IPS DF 19.7 (cell line): ENCODE measurements around the gene DCAF7.

Experiments used
- DNase-seq: peaks from one replicate; pipeline ENCODE4 v3.0.0-alpha.2; 2013; ENCODE audit warnings: low read depth, low spot score

Gene DCAF7

GRCh38 chr17:63544467-63545301, 5.6 kb upstream of the DCAF7 start:
- no peak for DNase-seq

GRCh38 chr17:63546308-63547082, 3.8 kb upstream of the DCAF7 start:
- no peak for DNase-seq

DNA sequence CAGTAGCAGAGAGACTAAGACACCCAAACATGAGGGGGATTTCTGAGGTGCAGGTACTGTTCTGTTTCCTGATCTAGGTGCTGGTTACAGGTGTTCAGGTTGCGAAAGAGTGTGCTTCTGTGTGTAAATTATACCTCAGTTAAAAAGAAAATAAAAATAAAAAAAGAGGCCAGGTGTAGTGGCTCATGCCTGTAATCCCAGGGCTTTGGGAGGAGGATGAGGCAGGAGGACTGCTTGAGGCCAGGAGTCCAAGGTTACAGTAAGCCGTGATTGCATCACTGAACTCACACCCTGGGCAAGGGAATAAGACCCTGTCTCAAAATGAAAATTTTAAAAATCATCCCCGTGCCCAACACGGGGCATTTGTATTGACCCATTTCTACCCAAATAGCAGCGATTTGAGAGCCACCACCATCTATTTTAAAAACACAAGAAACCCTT, 3.2 kb upstream of the DCAF7 start:
- no peak for DNase-seq

DNA sequence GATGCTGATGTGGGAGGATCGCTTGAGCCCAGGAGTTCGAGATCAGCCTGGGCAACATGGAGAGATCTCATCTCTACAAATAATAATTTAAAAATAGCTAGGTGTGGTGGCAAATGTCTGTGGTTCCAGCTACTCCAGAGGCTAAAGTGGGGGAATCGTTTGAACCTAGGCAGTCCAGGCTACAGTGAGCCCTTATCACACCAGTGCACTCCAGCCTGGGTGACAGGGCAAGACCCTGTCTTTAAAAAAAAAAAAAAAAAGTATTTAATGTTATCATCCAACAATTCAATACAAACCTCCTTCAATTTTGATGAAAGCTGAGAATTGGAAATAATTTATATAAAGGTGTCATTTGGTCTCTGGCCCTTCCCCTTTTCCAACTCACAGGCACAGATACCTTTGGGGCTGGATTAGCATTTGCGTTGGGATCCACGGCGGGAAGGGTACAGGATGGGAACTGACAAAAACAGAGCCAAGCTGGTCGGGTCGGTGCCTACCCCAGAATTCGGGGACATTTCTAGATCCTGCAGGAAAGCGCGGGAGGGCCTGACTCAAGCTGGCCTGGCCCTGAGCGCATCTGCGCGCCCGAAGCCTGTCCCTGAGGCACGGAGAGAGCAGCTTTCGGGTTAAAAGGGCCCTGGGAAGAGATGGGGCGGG, 860 bp upstream of the DCAF7 start:
- no peak for DNase-seq

- no peak for DNase-seq
These were observed 751 bp downstream of the DCAF7 start for GRCh38 chr17:63550817-63551639.

DNA sequence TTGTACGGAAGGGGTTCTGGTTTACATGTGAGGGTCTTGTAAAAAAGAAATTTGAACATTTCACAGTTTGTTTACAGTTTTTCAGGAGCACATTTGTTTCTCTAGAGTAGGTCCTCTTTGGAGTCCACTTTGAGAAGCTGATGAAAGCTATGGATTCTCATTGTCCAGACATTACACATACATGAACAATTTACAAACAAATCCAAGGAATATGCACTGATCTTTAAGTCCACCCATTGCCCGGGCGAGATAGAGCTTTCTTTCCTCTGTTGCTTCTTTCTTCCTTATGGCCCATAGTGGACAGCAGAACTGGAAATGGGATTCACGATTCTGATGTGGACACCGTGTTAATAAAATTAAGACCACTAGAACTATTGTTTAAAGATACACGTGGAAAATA, 1.9 kb downstream of the DCAF7 start:
- no peak for DNase-seq

- no peak for DNase-seq
These were observed 5.4 kb downstream of the DCAF7 start for GRCh38 chr17:63555500-63556156.

DNA sequence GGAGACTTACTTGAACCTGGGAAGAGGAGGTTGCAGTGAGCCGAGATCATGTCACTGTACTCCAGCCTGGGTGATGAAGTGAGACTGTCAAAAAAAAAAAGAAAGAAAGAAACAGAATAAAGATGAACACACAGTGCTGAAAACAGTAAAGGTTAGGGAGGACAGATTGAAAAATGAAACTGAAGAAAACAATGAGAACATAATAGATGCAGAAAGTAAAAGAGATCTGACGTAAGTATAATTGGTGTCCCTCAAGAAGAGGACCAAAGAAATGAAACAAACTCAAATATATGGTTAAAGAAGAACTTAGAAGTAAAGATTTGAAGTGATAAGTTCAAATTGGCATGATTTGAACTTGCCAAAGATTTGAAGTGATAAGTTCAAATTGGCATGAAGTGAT, 7.1 kb downstream of the DCAF7 start:
- DNase-seq: no peak

DNA sequence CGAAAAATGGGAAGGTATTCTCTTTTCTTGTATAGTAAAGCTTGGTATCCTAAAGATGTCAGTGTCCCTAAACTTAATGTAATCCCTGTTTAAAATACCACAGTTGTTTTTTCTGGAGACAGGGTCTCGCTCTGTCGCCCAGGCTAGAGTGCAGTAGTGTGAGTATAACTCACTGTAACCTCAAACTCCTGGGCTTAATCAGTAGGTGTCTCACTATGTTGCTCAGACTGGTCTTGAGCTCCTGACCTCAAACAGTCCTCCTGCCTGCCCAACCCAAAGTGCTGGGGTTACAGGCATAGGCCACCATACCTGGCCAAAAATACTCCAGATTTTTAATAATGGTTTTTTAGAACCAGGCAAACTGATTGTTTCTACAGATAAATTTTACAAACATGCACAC, 8.2 kb downstream of the DCAF7 start:
- DNase-seq: no peak

- no peak for DNase-seq
These were observed 11.5 kb downstream of the DCAF7 start for GRCh38 chr17:63561819-63562218.

GRCh38 chr17:63563339-63563738, 13.1 kb downstream of the DCAF7 start:
- no peak for DNase-seq

- DNase-seq: no peak
These were observed 14.3 kb downstream of the DCAF7 start for GRCh38 chr17:63564562-63564961.

DNA sequence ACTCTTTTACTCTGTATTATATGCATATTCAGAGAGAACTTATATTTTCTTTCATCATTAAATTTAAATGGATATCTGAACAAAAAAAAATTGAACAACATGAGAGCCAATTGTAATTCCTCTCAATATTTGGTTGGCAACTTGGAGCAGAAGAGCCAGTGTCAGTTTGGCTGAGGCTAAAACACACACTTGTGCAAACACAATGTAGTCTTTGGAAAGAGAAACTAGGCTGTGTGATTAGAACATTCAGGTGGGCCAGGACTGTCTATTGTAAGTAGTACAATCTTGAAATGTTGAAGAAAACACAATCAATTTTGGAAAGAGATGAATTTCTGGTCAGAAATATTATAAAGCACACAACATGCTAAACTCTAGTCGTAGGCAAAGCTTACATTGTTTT, 17.0 kb downstream of the DCAF7 start:
- no peak for DNase-seq

DNA sequence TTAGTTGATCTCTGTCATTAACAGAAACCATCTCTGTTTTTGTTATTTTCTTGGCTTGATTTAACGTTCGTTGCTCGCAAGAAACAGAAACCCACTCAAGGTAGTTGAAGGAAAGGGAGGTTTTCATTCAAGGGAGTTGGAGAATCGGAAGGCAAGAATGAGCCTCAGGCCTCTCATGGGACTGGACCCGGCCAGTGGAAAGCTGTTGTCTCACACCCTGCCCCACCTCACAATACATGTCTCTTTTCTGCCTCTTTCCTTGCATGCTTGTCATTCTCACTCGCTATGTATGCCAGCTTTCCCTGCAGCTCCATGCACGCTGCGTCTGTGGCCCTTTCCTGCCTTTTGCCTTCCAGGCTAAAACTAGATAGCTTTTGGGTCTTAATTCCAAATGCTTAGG, 18.3 kb downstream of the DCAF7 start:
- DNase-seq: no peak

DNA sequence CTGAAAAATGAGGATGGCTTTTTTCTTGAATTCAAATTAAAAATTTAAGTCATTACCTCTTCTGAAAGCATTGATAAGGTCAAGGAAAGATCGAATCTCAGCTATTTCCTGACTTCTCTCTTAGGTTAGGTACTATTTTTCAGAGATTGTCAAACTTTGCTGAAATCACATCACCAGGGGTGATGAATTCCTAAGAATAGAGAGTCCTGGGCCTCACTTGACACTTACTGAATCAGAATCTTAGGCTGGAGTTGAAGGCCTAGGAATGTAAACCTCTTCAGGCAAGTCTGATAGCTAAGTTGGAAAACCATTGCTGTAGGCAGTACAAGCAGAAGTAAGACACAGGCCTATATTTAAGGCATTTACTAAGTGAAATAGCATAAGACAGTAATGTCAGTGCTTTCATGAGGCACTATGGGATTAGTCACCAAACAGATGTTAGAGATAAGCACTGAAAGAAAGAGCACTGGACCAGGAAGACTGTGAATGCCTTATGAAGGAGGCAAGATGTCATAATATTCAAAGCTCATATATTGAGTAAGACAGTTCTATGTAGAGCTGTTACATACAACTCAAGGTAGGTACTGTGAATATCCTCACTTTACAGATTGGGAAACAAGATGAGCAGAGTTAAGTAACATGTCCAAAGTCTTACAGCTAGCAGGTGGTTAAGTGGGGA, 21.5 kb downstream of the DCAF7 start:
- DNase-seq: no peak

DNA sequence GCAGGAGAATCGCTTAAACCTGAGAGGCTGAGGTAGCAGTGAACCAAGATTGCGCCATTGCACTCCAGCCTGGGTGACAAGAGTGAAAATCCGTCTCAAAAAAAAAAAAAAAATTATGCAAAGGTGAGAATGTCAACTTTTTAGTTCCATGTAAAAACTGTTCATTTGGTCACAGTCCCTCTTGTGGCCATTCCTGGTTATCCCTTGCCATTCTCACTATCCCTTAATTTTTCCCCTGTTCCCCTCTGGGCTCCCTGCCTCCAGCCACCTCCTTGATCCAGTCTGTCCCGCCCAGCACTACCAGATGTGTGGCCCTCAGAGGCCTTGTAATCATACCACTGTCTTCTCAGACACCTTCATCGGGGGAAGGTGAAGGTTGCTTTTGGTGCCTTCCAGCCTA, 23.4 kb downstream of the DCAF7 start:
- no peak for DNase-seq

DNA sequence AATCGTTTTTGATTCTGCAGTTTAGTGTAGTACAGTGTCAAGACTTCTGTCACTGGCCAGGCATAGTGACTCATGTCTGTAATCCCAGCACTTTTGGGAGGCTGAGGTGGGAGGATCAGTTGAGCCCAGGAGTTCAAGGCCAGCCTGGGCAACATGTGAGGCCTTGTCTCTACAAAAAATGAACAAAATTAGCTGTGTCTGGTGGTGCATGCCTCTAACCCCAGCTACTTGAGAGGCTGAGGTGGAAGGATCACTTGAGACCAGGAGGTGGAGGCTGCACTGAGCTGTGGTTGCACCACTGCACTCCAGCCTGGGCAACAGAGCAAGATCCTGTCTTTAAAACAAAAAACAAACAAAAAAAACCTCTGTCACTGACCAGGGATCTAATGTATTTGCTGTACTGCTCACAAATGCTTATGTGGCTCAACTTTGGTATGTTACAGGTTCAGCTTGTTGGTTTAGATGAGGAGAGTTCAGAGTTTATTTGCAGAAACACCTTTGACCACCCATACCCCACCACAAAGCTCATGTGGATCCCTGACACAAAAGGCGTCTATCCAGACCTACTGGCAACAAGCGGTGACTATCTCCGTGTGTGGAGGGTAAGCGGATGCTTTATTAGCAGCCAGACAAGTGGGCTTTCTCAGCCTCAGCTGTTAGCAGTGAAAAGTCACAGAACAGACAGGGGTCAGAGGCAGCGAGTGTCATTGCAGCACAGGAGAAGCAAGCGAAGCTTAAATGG, 27.9 kb downstream of the DCAF7 start:
- no peak for DNase-seq

GRCh38 chr17:63578769-63579111, 28.5 kb downstream of the DCAF7 start:
- no peak for DNase-seq

DNA sequence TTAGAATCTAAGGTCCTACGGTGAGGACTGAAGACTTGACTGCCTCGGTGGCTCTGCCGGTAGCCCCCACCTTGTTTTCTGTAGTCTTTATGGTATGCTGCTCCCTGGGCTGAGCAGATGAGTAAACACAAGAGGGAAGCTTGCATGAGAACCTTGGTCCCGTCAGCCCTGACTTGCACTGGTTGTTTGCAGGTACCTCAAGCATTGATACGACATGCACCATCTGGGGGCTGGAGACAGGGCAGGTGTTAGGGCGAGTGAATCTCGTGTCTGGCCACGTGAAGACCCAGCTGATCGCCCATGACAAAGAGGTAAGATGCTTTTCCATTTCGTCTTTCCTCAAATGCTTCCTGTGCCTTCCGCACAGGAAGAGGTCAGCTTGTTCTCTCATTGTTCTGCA, 29.4 kb downstream of the DCAF7 start:
- DNase-seq: no peak

DNA sequence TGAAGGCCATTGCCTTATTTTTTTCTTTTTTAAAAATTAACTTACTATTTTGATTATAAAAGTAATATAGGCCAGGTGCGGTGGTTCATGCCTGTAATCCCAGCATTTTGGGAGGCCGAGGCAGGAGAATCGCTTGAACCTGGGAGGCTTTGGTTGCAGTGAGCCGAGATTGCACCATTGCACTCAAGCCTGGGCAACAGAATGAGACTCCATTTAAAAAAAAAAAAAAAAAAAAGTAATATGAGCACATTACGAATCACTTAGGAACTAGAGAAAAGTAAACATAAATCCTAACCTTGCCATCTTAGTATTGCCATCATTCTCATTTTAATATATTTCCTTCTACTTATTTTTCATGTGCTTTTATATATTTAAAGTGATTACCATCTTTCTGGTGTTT, 37.5 kb downstream of the DCAF7 start:
- DNase-seq: no peak
